ENCODE results near the gene CHD6.

- TF ChIP-seq CTCF (IDR thresholded peaks at IDR 0.05): no peak
- no peak for TF ChIP-seq EP300 (IDR thresholded peaks at IDR 0.05)
- TF ChIP-seq POLR2A (IDR thresholded peaks at IDR 0.05): no peak
- no peak for TF ChIP-seq POLR2AphosphoS5 (IDR thresholded peaks at IDR 0.05)
Observed at GRCh38 chr20:41415191-41415590, 203.0 kb downstream of the CHD6 start.

Measured in sigmoid colon (tissue), 4 donors.